SW480 (cell line): ENCODE measurements around the gene ZNF317.
A peak's percentile ranks its signal among the peaks of the same experiment; 100 is the strongest.

ENCODE experiments used
- DNase-seq: peaks from one replicate; pipeline ENCODE4 v3.0.0-alpha.2; 2016; ENCODE audit warnings: low spot score

ZNF317 gene

GRCh38 chr19:9140159-9140874 lies at the start of gene ZNF317:
Gene ZNF317 (plus strand): TSS chr19:9140397. CDS start chr19:9156017, 15,620 bp downstream.
- peak; percentile 91 for DNase-seq

GRCh38 chr19:9107375-9107774 lies 32.8 kb upstream of the ZNF317 start, which contains the start of gene OR7G2:
Gene OR7G2 (minus strand): TSS chr19:9107475. CDS start chr19:9103243, 4,232 bp downstream.
- no peak for DNase-seq

- no peak for DNase-seq
These were observed 30.2 kb upstream of the ZNF317 start for GRCh38 chr19:9109959-9110358.

- DNase-seq: no peak
These were observed 24.8 kb upstream of the ZNF317 start, which contains the start of gene OR7G1 for GRCh38 chr19:9115307-9115813. Gene OR7G1 (minus strand): TSS chr19:9115763. CDS start chr19:9115763, 0 bp downstream.

GRCh38 chr19:9116547-9116946 lies 23.6 kb upstream of the ZNF317 start:
- no peak for DNase-seq

- no peak for DNase-seq
These were observed 13.2 kb upstream of the ZNF317 start, which contains the start of gene OR7G3 for GRCh38 chr19:9126900-9127405. Gene OR7G3 (minus strand): TSS chr19:9126950. CDS start chr19:9126950, 0 bp downstream.

- DNase-seq: no peak
These were observed 12.0 kb upstream of the ZNF317 start for GRCh38 chr19:9128171-9128570.

- DNase-seq: no peak
These were observed 9.2 kb upstream of the ZNF317 start for GRCh38 chr19:9130965-9131364.

GRCh38 chr19:9132422-9132821 lies 7.8 kb upstream of the ZNF317 start:
- DNase-seq: no peak

- no peak for DNase-seq
These were observed 513 bp upstream of the ZNF317 start for GRCh38 chr19:9139609-9140158.

- peak; percentile 16 for DNase-seq
These were observed 4.7 kb downstream of the ZNF317 start for GRCh38 chr19:9144920-9145319.

GRCh38 chr19:9146882-9147281 lies 6.7 kb downstream of the ZNF317 start:
- DNase-seq: no peak

GRCh38 chr19:9148697-9149096 lies 8.5 kb downstream of the ZNF317 start:
- DNase-seq: no peak

- DNase-seq: peak; percentile 16
These were observed 9.8 kb downstream of the ZNF317 start for GRCh38 chr19:9149997-9150396.

GRCh38 chr19:9150650-9151049 lies 10.5 kb downstream of the ZNF317 start:
- no peak for DNase-seq

- no peak for DNase-seq
These were observed 11.2 kb downstream of the ZNF317 start for GRCh38 chr19:9151367-9151766.

GRCh38 chr19:9155591-9155990 lies 15.4 kb downstream of the ZNF317 start:
- DNase-seq: no peak

- DNase-seq: no peak
These were observed 16.1 kb downstream of the ZNF317 start for GRCh38 chr19:9156304-9156703.

- no peak for DNase-seq
These were observed 19.7 kb downstream of the ZNF317 start for GRCh38 chr19:9159891-9160290.

- no peak for DNase-seq
These were observed 21.2 kb downstream of the ZNF317 start for GRCh38 chr19:9161427-9161826.

- DNase-seq: no peak
These were observed 25.1 kb downstream of the ZNF317 start for GRCh38 chr19:9165261-9165660.

- DNase-seq: no peak
These were observed 26.6 kb downstream of the ZNF317 start for GRCh38 chr19:9166846-9167245.

GRCh38 chr19:9171393-9171991 lies 31.3 kb downstream of the ZNF317 start:
- no peak for DNase-seq
